ENCODE measurements around the gene TMEM232.
A peak's percentile ranks its signal among the peaks of the same experiment; 100 is the strongest.

Gene TMEM232

DNA sequence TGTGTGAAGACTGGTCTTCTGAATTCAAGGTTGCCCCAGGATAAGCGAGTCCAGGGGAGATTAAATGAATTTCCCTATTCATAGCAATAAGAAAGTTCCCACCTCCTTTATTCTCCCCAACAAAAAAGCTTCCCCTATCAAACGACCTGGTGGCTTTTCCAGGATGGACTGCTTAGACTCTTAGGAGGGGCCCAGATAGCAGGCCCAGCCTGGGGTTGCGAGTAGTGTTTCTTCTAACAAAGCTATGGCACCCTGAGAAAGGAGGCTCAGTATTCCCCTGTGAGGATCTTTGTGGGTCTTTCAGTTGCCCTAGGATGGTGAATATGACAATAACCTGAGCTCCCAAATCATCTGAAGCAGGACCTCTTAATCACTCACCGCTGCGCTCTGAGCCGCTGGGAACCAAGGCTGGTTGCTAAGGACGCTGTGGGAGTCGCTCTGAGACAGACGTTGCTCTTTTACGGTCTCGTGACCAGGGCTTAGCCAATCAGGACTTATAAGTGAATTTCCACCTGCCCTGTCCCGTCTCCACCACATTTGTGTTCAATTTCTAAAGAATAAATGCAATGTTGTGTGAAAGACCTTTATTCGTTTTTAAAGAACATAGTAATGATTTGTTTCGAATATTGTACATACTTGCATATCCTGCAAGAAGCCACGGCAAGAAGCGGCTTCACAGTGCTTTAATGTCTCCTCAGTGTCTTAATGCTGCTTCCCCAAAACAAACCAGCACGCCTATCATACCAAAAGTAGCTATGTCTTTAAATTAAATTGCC, at the start of gene TMEM232:
Gene TMEM232, minus strand, starts transcription at position 423 of the 776 bp plus-strand sequence. CDS start 59,319 bp downstream, outside the sequence.
- Mint-ChIP-seq H3K27ac (no peak within 1 kb of the TSS), H3K4me3 (peak within 1 kb of the TSS; percentile 85), H3K9me3 (ENCODE audit: low read depth) (no peaks in the 10 kb centered on the region), H3K36me3 (peaks cover 3% of the 10 kb centered on the region), H3K27me3 (no peaks in the 10 kb centered on the region), H3K4me1 (ENCODE audit: low read depth) (no peaks in the 10 kb centered on the region)

DNA sequence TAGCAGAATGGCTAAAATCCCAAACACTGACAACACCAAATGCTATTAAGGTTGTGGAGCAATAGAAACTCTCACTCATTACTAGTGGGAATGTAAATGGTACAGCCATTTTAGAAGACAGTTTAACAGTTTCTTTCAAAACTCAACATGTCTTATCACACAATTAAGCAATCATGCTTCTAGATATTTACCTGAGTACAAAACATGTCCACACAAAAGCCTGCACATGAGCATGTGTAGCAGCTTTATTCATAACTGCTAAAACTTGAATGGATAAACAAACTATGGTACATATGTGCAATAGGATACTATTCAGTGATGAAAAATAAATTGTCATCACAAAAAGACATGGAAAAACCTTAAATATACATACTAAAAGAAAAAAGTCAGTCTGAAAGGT, 43.8 kb upstream of the TMEM232 start:
- Mint-ChIP-seq H3K9me3 (ENCODE audit: low read depth) (no peaks in the 10 kb centered on the region), H3K27me3 (peaks cover 5% of the 10 kb centered on the region), H3K4me3 (no peak overlapping the region), H3K27ac (no peak overlapping the region), H3K4me1 (ENCODE audit: low read depth) (no peaks in the 10 kb centered on the region), H3K36me3 (no peaks in the 10 kb centered on the region)

DNA sequence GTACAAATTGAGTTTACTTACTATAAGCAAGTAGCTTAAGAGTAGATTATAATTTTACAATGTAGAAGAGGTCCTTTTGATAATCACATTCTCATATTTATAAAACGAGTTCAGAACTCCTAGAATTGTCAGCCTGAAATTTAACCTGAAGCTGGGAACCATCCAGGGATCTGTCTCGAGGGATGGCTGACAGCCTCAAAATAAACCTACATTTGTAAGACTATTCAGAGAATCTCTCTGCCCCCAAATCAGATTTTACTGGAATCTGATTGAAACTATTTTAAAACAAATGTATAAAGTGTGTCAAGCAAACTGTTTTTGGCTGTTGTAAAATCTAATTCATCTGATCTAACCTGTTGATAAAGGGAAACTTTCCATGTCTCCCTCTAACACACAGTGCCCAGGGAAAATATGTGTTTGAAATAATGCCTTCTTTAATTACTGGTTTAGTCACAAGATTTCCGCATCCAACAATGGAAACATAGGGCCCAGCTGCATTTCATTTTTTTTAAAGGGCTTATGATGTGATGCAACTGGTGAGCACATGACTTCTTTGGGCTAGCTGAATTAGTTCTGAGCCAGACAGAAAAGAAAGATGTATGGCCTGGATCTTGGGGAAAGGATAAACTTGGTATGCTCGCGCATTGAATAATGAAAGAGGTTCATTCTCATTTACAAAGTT, 42.7 kb upstream of the TMEM232 start:
- H3K27ac Mint-ChIP-seq, result no peak overlapping the region
- no peaks in the 10 kb centered on the region for H3K36me3 Mint-ChIP-seq
- H3K4me1 Mint-ChIP-seq (ENCODE audit: low read depth), result no peaks in the 10 kb centered on the region
- H3K9me3 Mint-ChIP-seq (ENCODE audit: low read depth), result no peaks in the 10 kb centered on the region
- no peak overlapping the region for H3K4me3 Mint-ChIP-seq
- peaks cover 2% of the 10 kb centered on the region for H3K27me3 Mint-ChIP-seq

DNA sequence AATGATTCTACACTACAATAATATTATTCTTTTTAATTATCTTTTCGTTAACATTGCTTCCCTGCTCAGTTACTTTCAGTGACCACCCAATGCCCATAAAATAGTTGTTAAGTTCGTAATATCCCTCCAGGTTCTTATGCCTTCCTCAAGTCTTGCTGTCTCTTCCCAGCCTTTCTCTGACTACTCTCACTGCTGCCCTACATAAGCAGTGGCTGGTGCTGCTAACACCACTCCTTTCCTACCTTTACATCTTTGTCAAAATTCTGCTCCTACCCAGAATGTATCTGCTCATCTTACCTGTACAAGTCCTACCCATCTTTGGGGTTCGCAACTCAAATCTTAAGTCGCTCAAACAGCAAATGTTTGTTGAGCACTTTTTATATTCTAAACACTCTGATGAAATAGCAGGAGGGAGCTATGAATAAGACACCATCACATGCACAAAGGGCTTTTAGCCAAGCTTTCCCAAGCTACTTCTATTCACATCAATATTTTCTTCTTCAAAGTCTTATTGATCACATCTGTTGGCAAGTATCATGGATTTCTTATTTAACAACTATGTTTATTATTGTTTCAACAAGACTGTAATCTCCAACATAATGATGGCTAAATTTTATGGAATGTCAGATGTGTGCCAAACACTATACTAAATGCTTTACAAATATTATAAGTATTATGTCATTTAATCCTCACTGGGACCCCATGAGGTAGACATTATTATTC, 41.8 kb upstream of the TMEM232 start:
- H3K27me3 Mint-ChIP-seq, result peaks cover 2% of the 10 kb centered on the region
- H3K27ac Mint-ChIP-seq, result no peak overlapping the region

DNA sequence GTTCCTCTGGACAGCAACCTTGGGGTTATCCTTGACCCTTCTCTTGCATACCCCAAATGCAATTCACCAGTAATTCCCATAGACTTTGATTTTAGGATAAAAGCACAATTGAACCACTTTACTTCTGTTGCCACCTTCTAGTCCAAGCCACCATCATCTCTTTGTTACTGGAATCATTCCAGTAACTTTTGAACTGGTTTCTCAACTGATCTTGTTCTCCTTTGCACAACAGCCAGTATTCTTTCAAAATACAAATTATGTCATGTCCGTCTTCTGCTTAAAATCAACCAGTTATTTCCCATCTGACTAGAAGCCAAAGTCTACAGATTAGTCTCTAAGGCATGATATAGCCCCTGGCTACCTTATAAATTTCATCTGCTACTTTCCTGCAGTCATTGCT, 33.7 kb upstream of the TMEM232 start:
- Mint-ChIP-seq H3K27me3 (no peaks in the 10 kb centered on the region), H3K4me3 (no peak overlapping the region), H3K9me3 (ENCODE audit: low read depth) (no peaks in the 10 kb centered on the region), H3K27ac (no peak overlapping the region), H3K36me3 (peaks cover 9% of the 10 kb centered on the region), H3K4me1 (ENCODE audit: low read depth) (peaks cover 5% of the 10 kb centered on the region)

More for the DNA sequence above, 41.8 kb upstream of the TMEM232 start:
- Mint-ChIP-seq H3K4me1 (ENCODE audit: low read depth) (no peaks in the 10 kb centered on the region), H3K36me3 (no peaks in the 10 kb centered on the region), H3K9me3 (ENCODE audit: low read depth) (no peaks in the 10 kb centered on the region), H3K4me3 (no peak overlapping the region)

DNA sequence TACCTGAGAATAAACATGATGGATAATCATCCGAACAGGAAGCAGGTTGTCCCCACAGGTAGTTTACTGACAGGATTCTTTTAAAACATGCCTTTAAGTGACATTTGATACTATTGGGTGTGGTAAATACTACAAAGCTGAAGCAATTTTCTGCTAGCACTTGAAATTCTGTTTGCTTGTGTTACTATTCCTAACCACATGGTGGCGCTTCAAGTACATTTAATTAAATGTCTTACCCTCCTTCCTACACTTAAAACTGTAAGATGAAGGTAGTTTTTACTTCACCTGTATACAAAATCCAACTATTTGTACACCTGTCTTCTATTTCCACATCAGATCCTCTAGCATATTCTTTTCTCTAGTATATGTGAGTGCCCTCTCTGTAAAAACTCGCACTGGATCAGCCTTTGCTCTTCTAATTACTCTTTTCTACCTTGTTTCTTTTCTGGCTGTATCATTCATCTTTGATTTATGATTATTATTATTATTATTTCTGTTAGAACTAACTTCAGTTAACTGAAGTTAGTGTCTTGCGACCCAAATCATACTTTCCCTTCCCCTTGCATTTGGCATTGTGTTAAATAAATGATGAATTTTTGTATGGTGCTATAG, 30.8 kb upstream of the TMEM232 start:
- H3K36me3 Mint-ChIP-seq, result peaks cover 8% of the 10 kb centered on the region
- peak overlapping the region; percentile 1 for H3K27ac Mint-ChIP-seq
- no peak overlapping the region for H3K4me3 Mint-ChIP-seq
- H3K9me3 Mint-ChIP-seq (ENCODE audit: low read depth), result no peaks in the 10 kb centered on the region
- no peaks in the 10 kb centered on the region for H3K27me3 Mint-ChIP-seq
- peaks cover 32% of the 10 kb centered on the region for H3K4me1 Mint-ChIP-seq (ENCODE audit: low read depth)

DNA sequence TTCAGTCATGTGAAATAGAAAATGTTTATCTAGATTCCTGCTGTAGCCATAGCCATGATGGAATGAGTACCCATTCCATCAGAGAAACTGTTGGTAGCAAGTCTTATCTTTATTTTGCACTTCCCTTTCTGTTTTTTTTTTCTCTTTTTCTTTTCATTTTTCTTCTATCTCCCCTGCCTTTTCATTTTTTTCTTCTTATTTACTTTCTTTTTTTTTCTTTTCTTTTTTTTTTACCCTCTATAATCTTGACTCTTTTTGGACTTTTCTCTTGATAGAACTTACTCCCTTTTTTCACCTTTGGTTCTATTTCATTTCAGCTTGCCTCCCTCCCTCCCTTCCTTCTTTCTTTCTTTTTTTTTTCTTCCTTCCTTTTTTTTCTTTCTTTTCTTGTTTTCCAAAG, 27.7 kb upstream of the TMEM232 start:
- Mint-ChIP-seq H3K9me3 (ENCODE audit: low read depth) (no peaks in the 10 kb centered on the region), H3K27me3 (no peaks in the 10 kb centered on the region), H3K4me1 (ENCODE audit: low read depth) (peaks cover 53% of the 10 kb centered on the region), H3K27ac (peak overlapping the region; percentile 69), H3K36me3 (peaks cover 8% of the 10 kb centered on the region), H3K4me3 (peak overlapping the region; percentile 17)

DNA sequence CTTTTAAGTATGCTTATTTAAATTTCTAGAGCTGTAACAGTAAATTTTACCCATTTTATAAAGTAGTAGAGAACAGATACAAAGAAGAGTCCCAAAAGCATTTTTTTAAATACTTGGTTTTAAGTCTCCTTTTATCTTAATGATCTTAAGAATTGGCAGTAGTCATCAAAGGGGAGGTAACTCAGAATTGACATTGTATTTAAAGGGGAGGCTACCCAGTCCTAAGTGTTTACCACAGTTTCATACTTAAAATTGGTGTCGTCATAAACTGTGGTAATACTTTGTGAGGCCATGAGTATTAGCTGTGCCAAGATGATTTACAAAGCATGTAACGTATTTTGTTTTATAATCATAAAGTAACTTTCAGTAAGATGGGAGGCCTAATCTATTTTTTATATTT, 27.1 kb upstream of the TMEM232 start:
- H3K27ac Mint-ChIP-seq, result peak overlapping the region; percentile 24
- peaks cover 13% of the 10 kb centered on the region for H3K36me3 Mint-ChIP-seq
- no peaks in the 10 kb centered on the region for H3K27me3 Mint-ChIP-seq
- peak overlapping the region; percentile 80 for H3K4me3 Mint-ChIP-seq
- no peaks in the 10 kb centered on the region for H3K9me3 Mint-ChIP-seq (ENCODE audit: low read depth)
- H3K4me1 Mint-ChIP-seq (ENCODE audit: low read depth), result peaks cover 55% of the 10 kb centered on the region

DNA sequence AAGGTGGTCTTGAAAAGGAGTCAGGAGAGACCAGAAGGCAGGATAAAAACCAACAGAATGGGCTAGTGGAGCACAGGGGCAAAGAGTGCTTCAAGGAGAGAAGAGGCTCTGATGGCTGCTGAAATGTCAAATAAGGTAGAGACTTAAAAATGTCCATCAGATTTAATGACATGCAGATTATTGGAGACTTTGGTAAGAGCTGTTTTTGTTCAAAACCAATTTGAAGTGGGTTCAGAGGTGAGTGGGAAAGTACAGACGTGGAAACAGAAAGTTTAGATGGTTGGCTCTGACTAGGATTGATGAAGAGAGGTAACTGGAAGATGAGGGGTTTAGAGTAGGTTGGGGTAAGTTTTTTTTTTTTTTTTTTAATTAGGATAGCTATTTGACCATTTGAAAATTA, 26.5 kb upstream of the TMEM232 start:
- Mint-ChIP-seq H3K27me3 (no peaks in the 10 kb centered on the region), H3K4me1 (ENCODE audit: low read depth) (peaks cover 55% of the 10 kb centered on the region), H3K9me3 (ENCODE audit: low read depth) (no peaks in the 10 kb centered on the region), H3K27ac (peak overlapping the region; percentile 94), H3K4me3 (peak overlapping the region; percentile 80), H3K36me3 (peaks cover 13% of the 10 kb centered on the region)

DNA sequence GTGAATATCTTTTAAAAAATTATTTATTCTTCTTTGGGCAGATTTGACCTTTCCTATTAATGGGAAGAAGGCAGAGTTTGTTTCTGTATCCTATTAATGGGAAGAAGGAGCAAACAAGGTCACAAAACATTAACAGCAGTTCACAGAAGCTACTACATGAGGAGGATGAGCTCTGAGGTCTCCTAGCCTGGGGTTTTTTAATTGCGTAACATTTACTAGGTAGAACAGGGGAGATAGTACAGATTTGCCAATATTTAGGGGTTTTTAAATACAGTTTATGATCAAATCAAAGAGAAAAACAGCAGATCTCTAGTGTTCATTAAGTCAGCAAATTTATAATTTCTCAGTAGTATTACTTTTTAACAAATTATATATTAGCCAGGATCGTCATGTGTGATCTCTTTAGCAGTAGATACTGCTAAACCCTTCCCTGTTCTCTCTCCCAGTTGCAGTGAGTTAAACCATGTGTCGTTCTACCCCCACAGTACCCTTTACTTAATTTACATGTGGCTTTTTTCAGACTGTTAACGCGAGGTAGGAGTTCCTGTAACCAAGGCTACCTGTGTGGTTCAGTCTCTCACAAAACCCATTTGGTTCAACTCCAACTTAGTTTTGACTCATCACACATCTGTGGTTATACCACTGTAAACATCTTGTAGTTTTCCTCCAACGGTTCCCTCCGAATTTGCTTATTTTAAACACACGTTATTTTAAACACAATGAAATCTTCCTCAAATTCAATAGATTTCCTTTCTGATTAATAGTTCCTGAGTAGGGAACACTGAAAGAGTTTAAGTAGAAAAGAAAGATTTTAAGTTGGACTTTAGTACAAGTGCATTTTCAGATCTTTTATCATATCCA, 25.7 kb upstream of the TMEM232 start:
- Mint-ChIP-seq H3K9me3 (ENCODE audit: low read depth) (no peaks in the 10 kb centered on the region), H3K4me3 (peak overlapping the region; percentile 80), H3K27ac (peak overlapping the region; percentile 94), H3K36me3 (peaks cover 12% of the 10 kb centered on the region), H3K27me3 (no peaks in the 10 kb centered on the region), H3K4me1 (ENCODE audit: low read depth) (peaks cover 53% of the 10 kb centered on the region)

DNA sequence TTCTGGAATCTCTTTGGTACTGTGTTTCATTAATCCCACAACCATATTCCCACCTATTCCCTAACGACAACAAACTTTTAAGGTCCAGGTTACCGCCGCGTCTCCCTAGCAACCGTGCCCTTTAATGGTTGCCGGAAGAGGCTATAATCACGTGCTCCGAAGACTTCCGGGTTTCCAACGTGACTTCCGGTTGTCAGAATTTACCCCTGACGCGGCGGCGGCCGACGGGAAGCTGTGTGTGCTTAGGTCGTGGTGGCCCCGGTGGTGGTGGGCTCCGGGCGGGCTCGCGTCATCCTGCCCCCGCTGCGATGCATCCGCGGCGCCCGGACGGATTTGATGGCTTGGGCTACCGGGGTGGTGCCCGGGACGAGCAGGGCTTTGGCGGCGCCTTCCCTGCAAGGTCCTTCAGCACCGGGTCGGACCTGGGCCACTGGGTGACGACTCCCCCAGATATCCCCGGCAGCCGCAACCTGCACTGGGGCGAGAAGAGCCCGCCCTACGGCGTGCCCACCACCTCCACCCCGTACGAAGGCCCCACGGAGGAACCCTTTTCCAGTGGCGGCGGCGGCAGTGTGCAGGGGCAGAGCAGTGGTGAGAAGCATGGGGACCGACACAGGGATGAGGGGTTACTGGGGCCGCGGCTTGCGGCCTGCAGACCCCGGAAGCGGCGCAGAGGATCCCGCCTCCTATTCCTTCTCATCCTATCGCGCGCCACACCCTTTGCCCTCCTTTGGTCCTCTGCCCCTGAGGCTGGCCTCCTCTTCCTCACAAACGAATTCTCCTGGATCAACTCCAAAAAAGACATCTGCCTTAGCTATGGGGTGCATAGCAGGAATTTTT, 12.6 kb upstream of the TMEM232 start, which contains the start of gene SLC25A46:
Gene SLC25A46, plus strand, starts transcription at position 196 of the 840 bp plus-strand sequence. Its CDS starts 113 bp downstream, at position 309.
- H3K27me3 Mint-ChIP-seq, result peaks cover 5% of the 10 kb centered on the region
- H3K4me1 Mint-ChIP-seq (ENCODE audit: low read depth), result peaks cover 36% of the 10 kb centered on the region
- peak within 1 kb of the TSS; percentile 95 for H3K4me3 Mint-ChIP-seq
- no peaks in the 10 kb centered on the region for H3K9me3 Mint-ChIP-seq (ENCODE audit: low read depth)
- peaks cover 1% of the 10 kb centered on the region for H3K36me3 Mint-ChIP-seq
- H3K27ac Mint-ChIP-seq, result peak within 1 kb of the TSS; percentile 92

DNA sequence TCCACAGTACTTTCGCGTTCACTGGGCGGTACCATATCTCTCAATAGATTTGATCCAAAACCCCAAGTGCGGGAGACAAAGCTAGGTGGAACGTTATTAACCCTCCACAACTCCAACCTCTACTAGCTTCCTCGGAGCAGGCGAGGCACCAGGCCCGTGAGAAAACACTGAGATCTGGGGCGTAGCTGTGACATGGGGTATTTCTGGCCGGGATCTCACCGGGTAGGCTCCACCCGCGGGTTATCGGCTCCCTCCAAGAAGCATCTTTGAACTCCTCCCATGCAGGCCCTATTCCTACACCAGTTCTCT, 12.0 kb upstream of the TMEM232 start:
- H3K4me3 Mint-ChIP-seq, result peak overlapping the region; percentile 95
- peaks cover 5% of the 10 kb centered on the region for H3K27me3 Mint-ChIP-seq
- H3K4me1 Mint-ChIP-seq (ENCODE audit: low read depth), result peaks cover 35% of the 10 kb centered on the region
- H3K36me3 Mint-ChIP-seq, result no peaks in the 10 kb centered on the region
- H3K9me3 Mint-ChIP-seq (ENCODE audit: low read depth), result no peaks in the 10 kb centered on the region
- H3K27ac Mint-ChIP-seq, result peak overlapping the region; percentile 92

DNA sequence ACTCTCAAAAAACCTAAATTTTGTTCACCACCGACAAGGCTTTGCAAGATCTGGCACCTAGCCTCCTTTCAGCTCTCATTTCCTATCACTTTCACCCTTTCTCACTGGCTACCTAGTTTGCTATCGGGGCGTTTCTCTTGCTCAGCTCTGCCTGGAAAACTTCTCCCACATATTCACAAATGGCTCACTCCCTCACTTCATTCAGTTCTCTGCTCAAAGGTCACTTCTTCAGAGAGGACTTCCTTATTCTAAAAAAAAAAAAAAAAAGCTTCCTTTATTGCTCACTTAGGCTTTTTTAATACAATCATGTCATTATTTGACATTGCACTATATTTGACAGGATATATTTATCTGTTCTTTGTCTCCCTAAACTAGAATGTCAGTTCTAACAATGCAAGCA, 10.3 kb upstream of the TMEM232 start:
- H3K4me1 Mint-ChIP-seq (ENCODE audit: low read depth), result peaks cover 30% of the 10 kb centered on the region
- H3K27ac Mint-ChIP-seq, result no peak overlapping the region
- H3K36me3 Mint-ChIP-seq, result peaks cover 5% of the 10 kb centered on the region
- no peaks in the 10 kb centered on the region for H3K9me3 Mint-ChIP-seq (ENCODE audit: low read depth)
- no peak overlapping the region for H3K4me3 Mint-ChIP-seq
- H3K27me3 Mint-ChIP-seq, result peaks cover 13% of the 10 kb centered on the region

Measured in activated naive CD8-positive, alpha-beta T cell (primary cell).